Stimulated activated CD8-positive, alpha-beta memory T cell treated with anti-CD3 and anti-CD28 coated beads, Interleukin-15, amount 100 ng/mL, for 24 hours (primary cell): Measurements from ENCODE around the gene SEMA6B.

Experiments
- DNase-seq: peaks from one replicate; pipeline ENCODE4 v3.0.0-alpha.2; 2020; ENCODE audit warnings: low read depth

Gene SEMA6B

DNA sequence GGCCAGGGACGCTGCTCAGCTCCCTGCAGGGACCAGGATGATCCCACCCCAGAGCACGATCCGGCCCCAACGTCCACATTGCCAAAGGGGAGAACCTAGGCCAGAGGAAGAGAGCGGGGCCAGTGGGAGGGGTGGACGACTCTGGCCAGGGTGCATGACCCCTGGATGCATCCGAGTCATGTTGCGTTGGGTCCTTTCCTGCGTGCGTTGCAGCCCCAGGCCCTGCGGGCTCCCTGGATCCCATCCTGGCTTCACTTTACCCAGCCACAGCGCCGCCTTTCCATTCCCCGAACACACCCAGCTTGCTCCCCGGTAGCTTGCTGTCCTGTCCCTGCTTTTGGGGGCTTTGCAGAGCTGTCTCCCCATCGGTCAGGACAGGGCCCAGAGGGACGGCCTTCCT lies 51.7 kb downstream of the SEMA6B start:
- no peak for DNase-seq

GRCh38 chr19:4507150-4507452 lies 52.4 kb downstream of the SEMA6B start:
- no peak for DNase-seq

- DNase-seq, result no peak
These were observed 52.9 kb downstream of the SEMA6B start for GRCh38 chr19:4506449-4507149.

DNA sequence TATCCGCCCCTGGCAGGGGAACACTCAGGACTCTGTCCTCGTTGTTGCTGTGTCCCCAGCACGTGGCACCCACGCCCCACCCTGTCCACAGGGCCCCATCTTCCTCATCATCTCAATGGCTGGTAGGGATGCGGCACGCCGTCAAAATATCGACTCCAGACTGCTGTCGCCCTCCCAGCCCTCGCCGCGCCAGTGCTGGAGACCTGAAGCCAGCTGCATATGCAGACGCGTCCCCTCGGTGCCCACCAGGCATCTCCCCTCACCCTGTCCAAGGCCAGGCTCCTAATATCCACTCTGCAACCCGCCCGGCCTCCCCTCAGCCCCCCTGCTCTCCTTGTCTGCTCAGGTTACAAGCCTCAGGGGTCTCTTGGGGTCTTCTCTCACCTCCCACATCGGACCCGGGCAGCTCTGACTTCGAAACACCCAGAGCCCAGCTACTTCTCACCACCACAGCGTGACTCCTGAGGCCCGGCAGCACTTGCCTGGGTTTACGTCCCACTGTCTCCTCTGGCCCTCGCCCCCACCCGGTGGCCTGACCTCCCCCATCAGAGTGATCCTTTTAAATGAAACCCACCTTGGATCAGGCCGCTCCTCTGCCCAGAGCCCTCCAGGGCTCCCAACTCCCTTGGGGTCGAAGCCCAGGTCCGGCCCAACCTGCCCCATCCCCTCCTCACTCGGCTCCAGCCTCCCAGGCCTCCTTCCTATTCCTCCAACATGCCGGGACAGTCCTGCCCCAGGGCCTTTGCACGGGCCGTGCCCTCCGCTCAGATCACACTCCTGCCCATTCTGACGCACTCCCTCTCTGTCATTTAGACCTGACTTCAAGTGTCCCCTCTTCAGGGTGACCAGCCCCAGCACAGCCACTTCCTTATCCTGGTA lies 53.7 kb downstream of the SEMA6B start:
- DNase-seq, result no peak

DNA sequence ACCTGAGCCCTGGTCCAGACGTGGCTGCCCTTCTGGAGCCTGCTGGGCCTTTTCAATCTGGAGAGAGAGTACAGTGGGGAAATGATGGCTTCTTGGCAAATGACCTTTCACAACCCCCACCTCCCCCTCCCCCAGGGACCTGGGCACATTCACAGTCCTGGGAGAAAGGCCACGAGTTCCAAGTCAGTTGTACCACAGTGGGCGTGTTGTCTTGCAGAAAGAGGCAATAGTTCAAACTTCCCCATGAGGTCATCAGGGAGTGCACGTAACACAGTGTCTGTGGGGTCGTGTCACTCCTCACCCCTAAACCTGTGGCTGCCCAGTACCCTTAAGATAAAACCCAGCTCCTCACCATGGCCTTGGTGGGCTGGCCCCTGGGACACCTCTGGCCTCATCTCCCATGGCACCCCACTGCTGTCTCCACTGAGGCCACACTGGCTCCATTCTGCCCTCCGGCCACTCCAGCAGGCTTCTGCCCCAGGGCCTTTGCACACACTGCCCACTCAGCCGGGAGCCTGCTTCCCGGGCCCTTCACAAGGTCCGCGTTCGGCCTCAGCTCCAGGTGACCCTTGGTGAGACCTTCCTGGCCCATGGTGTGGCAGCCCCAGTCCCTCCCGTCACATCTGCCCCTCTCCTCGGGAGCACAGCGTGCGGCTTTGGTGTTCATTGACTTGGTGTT lies 54.5 kb downstream of the SEMA6B start:
- no peak for DNase-seq

DNA sequence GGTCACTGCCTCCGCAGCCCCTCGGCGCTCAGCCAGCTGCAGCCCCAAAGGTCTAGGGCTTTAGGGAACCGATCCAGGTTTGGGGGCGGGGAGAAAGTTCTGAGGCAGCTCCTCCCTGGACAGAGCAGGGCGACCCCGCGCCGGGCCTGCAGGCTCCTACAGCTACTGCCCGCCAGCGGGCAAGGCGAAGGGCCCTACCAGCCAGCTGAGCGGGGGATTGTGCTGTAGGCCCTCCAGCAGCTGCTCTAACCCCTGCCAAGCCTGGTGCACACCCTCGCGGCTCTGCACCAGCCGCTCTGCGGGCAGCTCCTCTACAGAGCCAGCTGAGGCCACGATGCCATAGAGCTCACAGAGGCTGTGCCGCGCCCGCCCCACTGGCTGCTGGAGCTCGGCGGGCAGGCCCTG lies 55.2 kb downstream of the SEMA6B start:
- DNase-seq, result no peak

DNA sequence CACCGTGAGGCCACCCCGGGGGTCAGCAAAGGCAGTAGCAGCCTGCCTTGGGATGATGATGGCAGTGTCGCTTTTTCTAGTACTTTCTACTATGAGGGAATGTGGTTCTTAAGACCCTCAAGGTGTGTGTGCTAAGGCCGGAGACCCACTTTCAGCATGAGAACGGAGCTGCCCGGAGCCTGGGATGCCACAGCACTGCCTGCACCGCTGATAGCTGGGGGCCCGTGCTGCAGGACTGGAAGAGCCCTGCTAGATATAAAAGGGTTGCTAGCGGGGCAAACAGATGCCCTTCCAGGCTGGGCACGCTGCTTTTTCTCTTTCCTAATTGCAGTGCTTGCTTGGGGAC lies 55.7 kb downstream of the SEMA6B start:
- no peak for DNase-seq

DNA sequence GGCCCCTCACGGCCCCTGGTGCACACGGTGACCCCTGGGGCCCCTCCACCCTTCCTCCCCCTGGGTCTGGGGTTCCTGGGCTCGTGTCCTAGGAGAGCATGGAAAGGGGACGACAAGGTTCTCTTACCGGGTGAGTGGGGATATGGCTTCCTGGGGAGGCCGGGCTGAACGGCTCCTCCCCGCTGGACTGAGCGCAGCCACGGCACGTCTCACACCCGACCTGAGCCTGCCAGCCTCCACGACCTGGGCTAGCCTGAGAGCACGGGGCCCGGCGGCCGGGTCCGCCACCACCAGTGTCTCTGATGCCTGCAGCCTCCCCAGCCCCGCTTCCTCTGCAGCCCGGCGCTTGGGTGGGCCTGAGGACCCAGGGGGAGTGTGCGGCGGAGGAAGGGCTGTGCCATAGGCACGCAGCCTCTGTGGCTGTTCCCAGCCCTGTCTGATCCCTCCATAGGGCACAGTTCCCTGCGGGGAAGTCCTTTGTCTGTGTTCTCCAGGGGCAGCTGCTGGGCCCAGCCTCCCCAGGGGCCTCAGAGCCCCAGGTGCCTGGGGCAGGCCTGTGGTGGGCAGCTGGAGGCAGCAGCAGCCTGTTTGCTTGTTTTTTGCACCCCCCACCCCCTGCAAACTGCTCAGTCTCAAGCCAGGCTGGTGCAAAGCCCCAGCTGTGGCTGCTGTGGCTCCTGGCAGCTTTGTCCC lies 56.2 kb downstream of the SEMA6B start:
- DNase-seq, result no peak

- DNase-seq, result no peak
These were observed 57.0 kb downstream of the SEMA6B start for GRCh38 chr19:4502282-4503131.

GRCh38 chr19:4501691-4502090 lies 57.8 kb downstream of the SEMA6B start:
- DNase-seq, result no peak

DNA sequence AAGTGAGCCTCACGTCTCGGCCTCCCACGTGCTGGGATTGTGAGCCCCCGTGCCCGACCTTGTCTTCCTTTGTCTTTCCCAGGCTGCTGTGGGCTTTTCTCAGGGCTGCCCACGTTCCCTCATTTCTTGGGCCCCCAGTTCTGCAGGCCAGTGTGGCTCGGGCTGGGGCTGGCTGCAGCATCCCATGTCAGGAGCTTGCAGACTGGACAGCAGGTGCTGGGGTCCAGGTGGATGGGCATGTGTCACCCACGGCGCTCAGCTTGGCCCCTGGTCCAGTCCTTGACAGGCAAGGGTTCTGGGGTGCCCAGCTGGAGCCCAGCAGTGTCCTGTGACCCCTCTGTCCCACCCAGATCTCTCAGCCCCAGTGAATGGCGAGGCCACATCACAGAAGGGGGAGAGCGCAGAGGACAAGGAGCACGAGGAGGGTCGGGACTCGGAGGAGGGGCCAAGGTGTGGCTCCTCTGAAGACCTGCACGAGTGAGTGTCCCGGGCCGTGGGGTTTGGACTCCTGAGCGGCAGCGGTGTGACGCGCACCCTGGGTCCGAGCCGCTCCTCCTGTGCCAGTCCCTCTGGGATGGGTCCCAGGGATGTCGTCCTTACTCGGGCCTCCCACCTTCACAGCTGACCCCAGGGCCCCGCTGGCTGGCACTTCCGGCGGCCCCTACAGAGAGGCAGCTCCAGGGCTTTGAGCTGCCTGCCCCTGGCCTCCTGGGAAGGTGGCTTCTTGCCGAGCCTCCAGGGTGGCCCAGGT lies 58.5 kb downstream of the SEMA6B start:
- no peak for DNase-seq

DNA sequence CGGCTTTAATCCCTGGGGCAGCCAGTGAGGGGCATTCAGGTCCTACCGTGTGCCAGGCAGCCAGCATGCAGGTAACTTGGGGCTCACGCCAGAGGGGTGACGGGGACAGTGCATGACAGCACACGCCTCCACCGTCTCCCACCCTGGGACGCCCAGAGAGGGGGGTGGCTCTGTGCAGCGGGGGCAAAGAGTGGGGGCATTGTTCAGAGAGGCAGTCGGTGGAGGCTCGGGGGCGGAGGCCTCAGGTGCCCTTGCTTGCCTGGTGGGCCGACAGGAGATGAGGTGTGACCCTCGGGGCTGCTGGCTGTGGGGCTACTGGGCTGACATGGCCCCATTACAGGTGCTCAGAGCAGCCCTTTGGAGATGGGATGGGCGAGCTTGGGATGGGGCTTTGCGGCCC lies 59.6 kb downstream of the SEMA6B start:
- DNase-seq, result no peak

GRCh38 chr19:4499318-4499717 lies 60.2 kb downstream of the SEMA6B start:
- DNase-seq, result no peak

DNA sequence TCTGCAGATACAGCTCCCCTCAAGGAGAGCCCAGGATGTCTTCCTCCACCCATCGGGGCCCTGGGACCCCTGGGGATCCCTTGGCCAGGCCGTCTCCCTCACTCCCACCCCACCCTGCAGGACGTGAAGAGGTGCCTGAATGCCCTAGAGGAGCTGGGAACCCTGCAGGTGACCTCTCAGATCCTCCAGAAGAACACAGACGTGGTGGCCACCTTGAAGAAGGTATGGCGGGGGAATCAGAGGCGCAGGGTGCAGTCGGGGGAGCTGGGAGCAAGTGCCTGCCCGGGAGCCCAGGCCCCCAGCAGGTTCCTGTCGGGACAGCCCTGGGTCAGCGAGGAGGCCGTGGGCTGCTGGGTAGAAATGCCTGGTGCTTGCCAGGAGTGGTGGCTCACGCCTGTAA lies 60.8 kb downstream of the SEMA6B start:
- no peak for DNase-seq

DNA sequence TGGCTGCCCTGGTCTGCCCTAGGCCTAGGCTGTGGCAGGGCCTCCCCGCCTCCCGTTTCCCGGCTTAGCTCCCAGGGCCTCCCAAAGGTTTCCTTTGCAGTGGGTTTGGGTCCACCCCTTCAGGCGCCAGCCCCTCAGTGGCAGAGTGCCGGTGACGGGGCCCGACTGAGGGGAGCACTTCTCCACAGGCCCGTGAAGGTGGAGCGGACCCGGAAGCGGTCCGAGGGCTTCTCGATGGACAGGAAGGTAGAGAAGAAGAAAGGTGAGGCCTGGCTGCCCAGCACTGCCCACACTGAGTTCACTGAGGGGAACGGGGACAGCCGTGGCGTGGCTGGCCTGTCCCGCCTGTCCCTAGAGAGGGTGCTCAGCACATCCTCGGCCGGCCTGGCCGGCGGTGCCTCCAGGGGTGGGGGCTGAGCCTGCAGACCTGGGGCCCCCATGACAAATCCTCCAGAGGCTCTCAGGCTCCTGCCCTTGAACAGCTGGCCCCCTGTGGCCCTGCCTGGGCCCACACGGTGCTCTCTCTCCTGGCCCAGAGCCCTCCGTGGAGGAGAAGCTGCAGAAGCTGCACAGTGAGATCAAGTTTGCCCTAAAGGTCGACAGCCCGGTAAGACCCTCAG lies 61.6 kb downstream of the SEMA6B start:
- DNase-seq, result no peak

DNA sequence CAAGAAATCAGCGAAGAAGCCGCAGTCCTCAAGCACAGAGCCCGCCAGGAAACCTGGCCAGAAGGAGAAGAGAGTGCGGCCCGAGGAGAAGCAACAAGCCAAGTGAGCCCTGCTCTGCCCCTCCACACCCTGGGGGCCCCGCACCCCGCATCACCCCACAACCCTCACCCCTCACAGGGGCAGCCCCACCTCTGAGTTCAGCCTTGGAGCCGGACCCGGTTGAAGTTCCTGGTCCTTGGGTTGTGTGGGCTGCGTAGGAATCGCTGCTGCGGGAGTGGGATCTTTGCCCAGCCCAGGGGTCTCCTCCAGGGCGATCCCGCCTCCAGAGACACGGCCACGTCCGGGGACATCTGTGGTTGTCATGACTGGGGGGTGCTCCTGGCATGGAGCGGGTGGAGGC lies 63.2 kb downstream of the SEMA6B start:
- DNase-seq, result no peak

DNA sequence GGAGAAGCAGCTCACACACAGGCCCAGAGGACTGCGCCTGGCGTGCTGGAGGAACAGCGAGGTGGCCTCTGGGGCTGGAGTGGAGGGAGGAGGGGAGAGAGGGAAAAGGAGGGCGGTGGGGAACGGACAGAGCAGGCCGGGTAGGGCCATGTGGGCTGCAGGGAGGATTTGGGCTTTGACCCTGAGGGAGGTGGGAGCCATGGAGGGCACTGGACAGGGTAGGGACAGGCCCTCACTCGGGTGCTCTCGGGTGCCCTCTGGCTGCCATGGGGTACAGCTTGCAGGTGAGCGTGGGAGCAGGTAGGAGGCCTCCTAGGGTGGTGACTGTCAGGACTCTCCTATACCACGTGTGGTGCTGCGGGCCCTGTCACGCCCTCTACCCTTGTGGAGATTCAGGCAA lies 64.0 kb downstream of the SEMA6B start:
- no peak for DNase-seq

GRCh38 chr19:4494691-4495064 lies 64.8 kb downstream of the SEMA6B start:
- no peak for DNase-seq

DNA sequence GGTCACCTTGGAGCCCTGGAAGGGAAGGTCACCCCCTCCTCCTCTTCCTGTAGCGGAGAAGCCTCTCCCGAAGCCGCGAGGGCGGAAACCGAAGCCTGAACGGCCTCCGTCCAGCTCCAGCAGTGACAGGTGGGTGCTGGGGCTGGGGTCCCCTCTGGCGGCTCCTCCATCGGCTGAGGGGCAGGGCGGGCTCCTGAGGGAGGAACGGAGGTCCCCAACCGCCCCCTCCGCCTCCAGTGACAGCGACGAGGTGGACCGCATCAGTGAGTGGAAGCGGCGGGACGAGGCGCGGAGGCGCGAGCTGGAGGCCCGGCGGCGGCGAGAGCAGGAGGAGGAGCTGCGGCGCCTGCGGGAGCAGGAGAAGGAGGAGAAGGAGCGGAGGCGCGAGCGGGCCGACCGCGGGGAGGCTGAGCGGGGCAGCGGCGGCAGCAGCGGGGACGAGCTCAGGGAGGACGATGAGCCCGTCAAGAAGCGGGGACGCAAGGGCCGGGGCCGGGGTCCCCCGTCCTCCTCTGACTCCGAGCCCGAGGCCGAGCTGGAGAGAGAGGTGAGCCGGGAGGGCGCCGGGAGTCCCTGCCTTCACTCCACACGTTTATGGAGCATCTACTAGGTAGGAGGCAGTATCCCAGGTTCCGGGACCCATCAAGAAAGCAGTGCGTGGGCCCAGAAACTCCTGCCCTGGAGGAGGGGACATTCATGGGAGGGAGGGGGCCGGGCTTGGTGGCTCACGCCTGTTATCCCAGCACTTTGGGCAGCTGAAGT lies 65.4 kb downstream of the SEMA6B start:
- no peak for DNase-seq
